Mesenteric fat pad (tissue), 1 donor: ENCODE measurements around the gene F3. TPM values are rescaled to one million over a fixed set of nuclear protein-coding genes. Genes with fewer than 3 reads are reported as not detected.

ENCODE experiments used
- DNase-seq: peaks from one replicate; pipeline ENCODE4 v3.0.0-alpha.2; 2020; ENCODE audit warnings: low spot score
- total RNA-seq: library from RNA; stranded (reverse); fragmentation: NEBNext Ultra II Directional; extraction: Animal tissue kit (Norgen Biotek cat#: 25700); gene quantifications from one replicate; pipeline ENCODE4 v1.2.1, GENCODE V29; 2021
- donor health status: DM: yes; HTN: yes; CAD: no.

F3 gene
- total RNA-seq, 1 donor from 2014 or later, result 418 TPM

GRCh38 chr1:94528826-94529225, 12.7 kb downstream of the F3 start:
- no peak for DNase-seq

DNA sequence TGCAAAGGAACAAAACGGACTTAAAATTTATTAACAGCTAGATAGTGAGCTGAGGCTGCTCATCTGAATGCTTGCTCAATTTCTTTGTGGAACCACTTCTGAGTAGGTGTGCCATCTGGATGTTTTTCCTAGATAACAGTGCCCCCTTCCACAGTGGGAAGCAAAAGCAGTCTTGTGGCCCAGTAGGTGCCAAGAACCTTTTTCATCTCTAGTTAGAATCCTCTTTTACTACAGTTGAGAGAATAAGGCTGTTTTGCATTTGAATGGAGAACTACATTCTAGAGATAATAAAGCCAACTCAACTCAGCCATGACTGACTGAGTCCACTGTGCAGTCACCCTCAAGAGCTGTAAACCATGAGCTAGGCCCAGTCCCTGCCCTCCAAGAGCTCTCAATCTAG, 13.3 kb downstream of the F3 start:
- DNase-seq, result no peak

GRCh38 chr1:94527447-94528031, 14.0 kb downstream of the F3 start:
- no peak for DNase-seq

GRCh38 chr1:94526152-94526980, 15.2 kb downstream of the F3 start:
- DNase-seq, result no peak

- no peak for DNase-seq
Observed at GRCh38 chr1:94524531-94524930, 17.0 kb downstream of the F3 start.

DNA sequence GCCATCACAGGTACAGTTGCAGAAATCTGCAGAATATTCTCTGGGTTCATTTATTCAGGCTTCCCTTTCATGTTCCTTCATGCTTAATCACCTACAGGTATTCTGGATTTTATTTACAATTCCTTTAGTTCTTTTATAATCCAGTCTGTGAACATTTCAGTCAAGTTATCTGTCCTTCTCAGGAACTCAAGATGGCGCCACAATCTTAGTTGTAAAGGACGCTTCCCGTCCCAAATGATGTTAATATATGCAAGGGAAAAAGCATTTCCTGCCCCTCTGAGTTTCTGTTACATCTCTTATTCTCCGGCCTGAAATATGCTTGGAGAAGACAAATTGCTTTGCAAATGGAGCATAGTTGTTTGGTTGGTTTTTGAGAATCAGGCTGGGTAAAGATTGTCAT, 19.3 kb downstream of the F3 start:
- DNase-seq, result no peak

GRCh38 chr1:94519351-94519750, 22.2 kb downstream of the F3 start:
- DNase-seq, result no peak

- DNase-seq, result no peak
Observed at GRCh38 chr1:94515296-94515947, 26.1 kb downstream of the F3 start.

- DNase-seq, result no peak
Observed at GRCh38 chr1:94514095-94514727, 27.3 kb downstream of the F3 start.

- no peak for DNase-seq
Observed at GRCh38 chr1:94512816-94513215, 28.7 kb downstream of the F3 start.

DNA sequence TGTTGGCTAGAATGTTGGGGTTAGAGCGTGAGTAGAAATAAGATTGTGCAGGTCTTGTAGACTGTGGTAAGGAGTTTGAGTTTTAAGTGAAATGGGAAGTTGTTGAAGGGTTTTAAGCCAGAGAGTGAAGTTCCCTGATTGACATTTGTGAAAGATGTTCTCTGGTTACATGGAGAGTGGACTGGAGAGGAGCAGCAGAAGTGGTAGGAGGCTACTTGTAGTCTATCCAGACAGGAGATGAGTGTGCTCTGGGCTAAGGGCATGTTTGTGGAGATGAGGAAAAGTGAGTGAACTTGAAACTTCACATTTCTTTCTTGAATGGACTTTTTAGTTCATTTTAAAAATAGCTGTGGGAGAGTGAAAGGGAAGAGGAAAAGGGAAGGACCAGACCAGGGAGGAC, 37.0 kb downstream of the F3 start:
- no peak for DNase-seq

- no peak for DNase-seq
Observed at GRCh38 chr1:94503153-94503552, 38.4 kb downstream of the F3 start.

DNA sequence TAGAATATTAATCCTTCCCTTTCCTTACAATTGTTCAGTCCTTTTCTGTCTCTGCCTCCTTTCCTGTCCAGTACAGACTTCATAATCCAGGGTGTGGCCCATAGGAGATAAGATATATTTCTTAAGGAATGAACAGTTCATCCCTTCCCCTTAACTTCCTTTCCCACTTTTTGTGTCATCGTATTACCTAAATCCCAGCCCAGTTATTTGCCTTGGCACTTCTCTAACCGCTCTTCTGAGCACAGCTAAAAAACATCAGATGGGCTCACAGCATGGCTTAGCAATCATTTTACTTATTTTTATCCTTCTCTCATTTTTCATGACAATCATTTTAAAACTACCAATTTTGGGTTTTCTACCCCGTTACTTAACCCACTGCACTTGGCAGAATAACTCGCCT, 39.6 kb downstream of the F3 start:
- DNase-seq, result no peak

DNA sequence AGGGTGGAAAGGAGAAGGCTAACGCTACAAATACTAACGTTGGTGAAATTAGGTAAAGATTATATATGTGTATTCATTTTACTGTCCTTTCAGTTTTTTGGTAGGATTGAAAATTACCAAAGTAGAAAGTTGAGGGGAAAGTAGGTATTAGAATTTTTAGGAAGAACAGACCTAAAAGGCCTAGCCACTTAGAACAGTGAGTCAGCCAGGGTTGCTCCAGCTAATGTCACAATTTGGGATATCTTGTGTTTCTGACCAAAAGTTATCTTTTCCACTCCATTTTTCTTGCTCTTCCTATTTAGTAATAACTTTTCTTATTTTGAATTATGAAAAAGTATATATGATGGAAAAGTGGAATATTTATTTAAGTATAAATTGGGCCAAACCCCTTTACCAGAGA, 40.1 kb downstream of the F3 start:
- DNase-seq, result no peak

DNA sequence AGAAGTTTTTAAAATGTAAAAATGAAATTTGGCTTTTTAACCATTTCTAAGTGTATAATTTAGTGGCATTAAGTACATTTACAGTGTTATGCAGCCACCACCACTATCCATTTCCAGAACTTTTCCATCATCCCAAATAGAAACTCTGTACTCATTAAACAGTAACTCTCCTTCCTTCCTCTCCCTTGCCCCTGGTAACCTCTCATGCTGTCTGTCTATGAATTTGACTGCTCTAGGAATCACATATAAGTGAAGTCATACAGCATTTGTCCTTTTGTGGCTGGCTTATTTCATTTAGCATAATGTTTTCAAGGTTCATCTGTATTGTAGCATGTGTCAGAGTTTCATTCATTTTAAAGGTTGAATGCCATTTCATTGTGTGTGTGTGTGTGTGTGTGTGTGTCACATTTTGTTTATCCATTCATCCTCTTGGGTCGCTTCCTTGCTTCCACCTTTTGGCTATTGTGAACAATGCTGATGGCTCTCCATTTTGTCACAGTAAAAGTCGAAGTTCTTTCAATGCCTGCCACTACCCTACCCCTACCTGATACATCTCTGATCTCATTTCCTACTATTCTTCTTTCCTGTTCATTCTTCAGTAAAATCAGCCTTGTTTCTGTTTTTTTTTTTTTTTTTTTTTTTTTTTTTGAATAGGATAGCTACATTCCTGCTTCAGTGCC, 45.3 kb downstream of the F3 start:
- DNase-seq, result no peak

- no peak for DNase-seq
Observed at GRCh38 chr1:94490556-94490955, 51.0 kb downstream of the F3 start.

- DNase-seq, result no peak
Observed at GRCh38 chr1:94486990-94487389, 54.6 kb downstream of the F3 start.

DNA sequence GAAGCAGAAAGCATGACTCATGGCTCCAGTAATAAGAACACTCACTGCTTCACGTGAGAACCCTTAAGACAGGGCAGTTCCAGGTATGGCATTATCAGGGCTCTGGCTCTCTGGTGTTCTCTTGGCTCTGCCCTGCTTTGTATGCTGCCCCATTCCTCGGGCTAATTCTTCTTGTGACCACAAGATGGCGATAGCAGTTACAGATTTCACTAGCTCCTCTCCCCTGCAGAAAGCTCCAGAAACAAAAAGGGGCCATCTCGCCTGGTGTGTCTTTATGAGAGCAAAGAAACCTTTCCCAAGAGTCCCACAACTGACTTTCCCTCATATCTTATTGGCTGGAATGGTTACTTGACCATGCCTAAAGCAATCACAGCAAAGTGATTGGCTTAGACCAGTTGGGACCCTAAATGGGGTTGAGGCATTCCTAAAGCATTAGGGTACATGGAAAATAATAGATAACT, 60.1 kb downstream of the F3 start:
- no peak for DNase-seq

- DNase-seq, result no peak
Observed at GRCh38 chr1:94479682-94480081, 61.9 kb downstream of the F3 start.
